K562 (cell line): ENCODE measurements around the gene ME3. TPM values are rescaled to one million over a fixed set of nuclear protein-coding genes. Genes with fewer than 3 reads are reported as not detected.

Source experiments
- ATAC-seq: fragments of 200-7000 bp; cut with Tn5 transposase; 3 replicates; pipeline ENCODE4 v1.9.1; 2020; ENCODE audit warnings: moderate library complexity
- BruUV-seq: library from RNA; stranded (reverse); fragments of 400-500 nt; replicated peaks from 2 replicates; lab custom pipeline; 2021; lab: Mats Ljungman, UMichigan
- CTCF ChIA-PET: fragments of 300-600 bp; formaldehyde crosslinking; extraction: SDS; loops from one replicate; lab custom pipeline; 2021; ENCODE audit warnings: low intra/inter-chr PET ratio; lab: Yijun Ruan, JAX
- POLR2A ChIA-PET: fragments of 300-600, 350-650 bp; sonication (Branson Sonifier 250); formaldehyde crosslinking; extraction: SDS; loops from one replicate; lab custom pipeline; 2021; ENCODE audit warnings: antibody characterized with exemption, inconsistent platforms; lab: Yijun Ruan, JAX
- DNase-seq, 4 experiments: peaks; one replicate each; pipeline versions ENCODE4 v3.0.0 to v3.0.0-alpha.2; 2011 to 2018; ENCODE audit warnings: low spot score in 3 of 4, mixed read lengths in 3 of 4; ENCODE audit errors: extremely low read depth in 1 of 4
- FAIRE-seq: peaks from 2 replicates; lab custom pipeline; 2011; peaks lifted over from hg19 to GRCh38; lab: Jason Lieb, UNC
- H2AFZ ChIP-seq: 2 replicates; pipeline ENCODE4 v1.6.0; 2011; ENCODE audit warnings: low read depth, low read length, control low read depth, inconsistent platforms
- H3K27ac ChIP-seq: fragments of 200-600 bp; 3 replicates; pipeline ENCODE4 v1.8.0; 2011; ENCODE audit warnings: low read depth, mild to moderate bottlenecking, control low read depth, inconsistent platforms, low read length, moderate library complexity, mixed read lengths; ENCODE audit errors: extremely low read depth
- H3K27me3 ChIP-seq, 2 experiments: fragments of 300-600 bp in 1 of 2; 2 replicates in 1 of 2; 3 replicates in 1 of 2; pipeline versions ENCODE4 v1.6.0 to v1.8.0; 2011; ENCODE audit warnings: inconsistent platforms in 2 of 2, low read length in 2 of 2, mild to moderate bottlenecking in 1 of 2, mixed read lengths in 1 of 2, moderate library complexity in 1 of 2; ENCODE audit not compliant: control insufficient read depth in 2 of 2, insufficient read depth in 2 of 2
- H3K36me3 ChIP-seq: fragments of 300-600 bp; 3 replicates; pipeline ENCODE4 v1.8.0; 2011; ENCODE audit warnings: mild to moderate bottlenecking, low read length, inconsistent platforms; ENCODE audit not compliant: control insufficient read depth, insufficient read depth
- H3K4me1 ChIP-seq, 2 experiments: fragments of 200-600 bp in 1 of 2; replicated peaks in 1 of 2; 2 replicates in 1 of 2; 3 replicates in 1 of 2; pipeline versions ENCODE4 v1.5.1 to v1.8.0; 2011; ENCODE audit warnings: inconsistent platforms in 2 of 2, low read length in 2 of 2, mild to moderate bottlenecking in 1 of 2, mixed read lengths in 1 of 2, moderate library complexity in 1 of 2; ENCODE audit not compliant: control insufficient read depth in 2 of 2, insufficient read depth in 2 of 2
- H3K4me2 ChIP-seq: 2 replicates; pipeline ENCODE4 v1.6.1; 2011; ENCODE audit warnings: low read length, control low read depth, inconsistent platforms, mixed read lengths; ENCODE audit not compliant: insufficient read depth
- H3K4me3 ChIP-seq: fragments of 200-600 bp; sonication (generic), shearing (Covaris generic); 2 replicates; pipeline ENCODE4 v1.5.1; 2016; ENCODE audit warnings: control low read depth, inconsistent platforms
- H3K79me2 ChIP-seq: fragments of 200-600 bp; 3 replicates; pipeline ENCODE4 v1.8.0; 2011; ENCODE audit warnings: low read length, inconsistent platforms; ENCODE audit not compliant: control insufficient read depth, insufficient read depth
- H3K9ac ChIP-seq, 2 experiments: 2 replicates each; pipeline versions ENCODE4 v1.6.0 to v1.6.1; 2011; ENCODE audit warnings: low read depth in 2 of 2, low read length in 2 of 2, control low read depth in 1 of 2, inconsistent platforms in 1 of 2, mild to moderate bottlenecking in 1 of 2, mixed read lengths in 1 of 2; ENCODE audit not compliant: insufficient read depth in 1 of 2
- H3K9me1 ChIP-seq: one replicate; pipeline ENCODE4 v1.6.0; 2011; ENCODE audit warnings: inconsistent platforms, mild to moderate bottlenecking, low read length, moderate library complexity; ENCODE audit not compliant: control insufficient read depth, insufficient read depth
- H3K9me3 ChIP-seq: replicated peaks from 2 replicates; pipeline ENCODE4 v1.5.1; 2011; ENCODE audit warnings: low read depth, low read length, inconsistent platforms; ENCODE audit not compliant: control insufficient read depth, insufficient read depth
- H4K20me1 ChIP-seq: replicated peaks from 2 replicates; pipeline ENCODE4 v1.6.1; 2011; ENCODE audit warnings: low read length, inconsistent platforms, mixed read lengths; ENCODE audit not compliant: control insufficient read depth, insufficient read depth
- CLOCK ChIP-seq: fragments of 250-450 bp; sonication (Bioruptor Pico); IDR thresholded peaks from 2 replicates; pipeline ENCODE4 v1.4.0; 2020; ENCODE audit warnings: mild to moderate bottlenecking, moderate library complexity, borderline replicate concordance
- E2F3 ChIP-seq: fragments of 250-450 bp; sonication (Bioruptor Pico); IDR thresholded peaks from 2 replicates; pipeline ENCODE4 v1.4.0; 2020; ENCODE audit warnings: mild to moderate bottlenecking
- FOXP1 ChIP-seq: sonication (generic); formaldehyde crosslinking; IDR thresholded peaks from 2 replicates; pipeline ENCODE4 v1.8.0; 2022; ENCODE audit warnings: mild to moderate bottlenecking, missing genetic modification reagents
- HDAC8 ChIP-seq: fragments of 450-650 bp; IDR thresholded peaks from 2 replicates; pipeline ENCODE4 v1.6.1; 2016; ENCODE audit warnings: mild to moderate bottlenecking, missing genetic modification characterization, moderate library complexity, missing compliant biosample characterization
- ILK ChIP-seq: fragments of 450-650 bp; IDR thresholded peaks from 2 replicates; pipeline ENCODE4 v1.6.1; 2016; ENCODE audit warnings: missing genetic modification characterization, low read depth, mild to moderate bottlenecking, missing compliant biosample characterization, moderate library complexity, borderline replicate concordance
- KLF10 ChIP-seq: fragments of 250-450 bp; sonication (Bioruptor Pico); IDR thresholded peaks from 2 replicates; pipeline ENCODE4 v1.6.1; 2021; ENCODE audit warnings: matching md5 sums
- MCM5 ChIP-seq: fragments of 450-650 bp; IDR thresholded peaks from 2 replicates; pipeline ENCODE4 v1.6.1; 2016; ENCODE audit warnings: low read depth
- PHTF2 ChIP-seq: fragments of 250-450 bp; sonication (Bioruptor Pico); IDR thresholded peaks from 2 replicates; pipeline ENCODE4 v1.5.0; 2021; ENCODE audit warnings: mild to moderate bottlenecking
- SMARCB1 ChIP-seq: IDR thresholded peaks from 2 replicates; pipeline ENCODE4 v1.6.1; 2011; ENCODE audit warnings: improper control_type of control experiment, low read depth; ENCODE audit not compliant: insufficient read length
- ZNF830 ChIP-seq: fragments of 250-450 bp; sonication (Bioruptor Pico); IDR thresholded peaks from 2 replicates; pipeline ENCODE4 v1.5.0; 2021; ENCODE audit warnings: mild to moderate bottlenecking
- WGBS: fragments of 100-300 bp; shearing (Covaris generic); methylation state at CpG from one replicate; pipeline ENCODE4 v1.1.6; 2016; ENCODE audit warnings: low coverage, mixed read lengths; ENCODE audit not compliant: insufficient coverage; ENCODE audit errors: missing lambda C conversion rate; 5-methylcytosine and 5-hydroxymethylcytosine counted together
- in situ Hi-C: fragments of 300-500 bp; cut with MboI; formaldehyde crosslinking; loops from 4 replicates; pipeline ENCODE4 v1.15.0; 2018; ENCODE audit warnings: inconsistent platforms, mixed read lengths
- intact Hi-C: fragments of 100-400 bp; cut with micrococcal nuclease; formaldehyde crosslinking; loops from 2 replicates; pipeline ENCODE4 v1.14.2; 2022
- polyA plus RNA-seq, 8 experiments: library from polyadenylated mRNA; depleted of rRNA in 4 of 8; stranded (reverse) in 5 of 8; unstranded in 3 of 8; fragments of >200 nt; fragmentation: Nextera tagmentation in 2 of 8; fragmentation: Illumina TruSeq in 1 of 8; extraction: Ambion mirVana in 2 of 8; extraction: Trizol in 1 of 8; gene quantifications; 2 replicates each; pipeline versions ENCODE4 v1.2.1 to v1.2.3, GENCODE V29; 2011 to 2014; ENCODE audit warnings: inconsistent platforms in 1 of 8, missing spikeins in 1 of 8
- total RNA-seq, 7 experiments: library from RNA; depleted of rRNA in 6 of 7; stranded (reverse); fragments of >200 nt in 6 of 7; fragmentation: Illumina TruSeq in 2 of 7; extraction: Trizol in 2 of 7; gene quantifications; 2 replicates each; pipeline versions ENCODE4 v1.2.1 to v1.2.3, GENCODE V29; 2011 to 2021; ENCODE audit warnings: low replicate concordance in 1 of 7
- TF ChIP-seq, protein P1 (sequence below): fragments of 450-650 bp; IDR thresholded peaks from 2 replicates; pipeline ENCODE4 v1.6.1; 2016; ENCODE audit warnings: borderline replicate concordance
- TF ChIP-seq, protein P2 (sequence below): fragments of 250-450 bp; sonication (Bioruptor Pico); IDR thresholded peaks from 2 replicates; pipeline ENCODE4 v1.4.0; 2020; ENCODE audit warnings: mild to moderate bottlenecking

ME3 gene
- total and polyA plus RNA-seq, 9 of the 15 experiments (the other 6 are each of a cell fraction or from before 2014, with no cell fraction given), result not detected

- TF ChIP-seq, protein P1, sequence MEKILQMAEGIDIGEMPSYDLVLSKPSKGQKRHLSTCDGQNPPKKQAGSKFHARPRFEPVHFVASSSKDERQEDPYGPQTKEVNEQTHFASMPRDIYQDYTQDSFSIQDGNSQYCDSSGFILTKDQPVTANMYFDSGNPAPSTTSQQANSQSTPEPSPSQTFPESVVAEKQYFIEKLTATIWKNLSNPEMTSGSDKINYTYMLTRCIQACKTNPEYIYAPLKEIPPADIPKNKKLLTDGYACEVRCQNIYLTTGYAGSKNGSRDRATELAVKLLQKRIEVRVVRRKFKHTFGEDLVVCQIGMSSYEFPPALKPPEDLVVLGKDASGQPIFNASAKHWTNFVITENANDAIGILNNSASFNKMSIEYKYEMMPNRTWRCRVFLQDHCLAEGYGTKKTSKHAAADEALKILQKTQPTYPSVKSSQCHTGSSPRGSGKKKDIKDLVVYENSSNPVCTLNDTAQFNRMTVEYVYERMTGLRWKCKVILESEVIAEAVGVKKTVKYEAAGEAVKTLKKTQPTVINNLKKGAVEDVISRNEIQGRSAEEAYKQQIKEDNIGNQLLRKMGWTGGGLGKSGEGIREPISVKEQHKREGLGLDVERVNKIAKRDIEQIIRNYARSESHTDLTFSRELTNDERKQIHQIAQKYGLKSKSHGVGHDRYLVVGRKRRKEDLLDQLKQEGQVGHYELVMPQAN, result no peak
- TF ChIP-seq ILK, result no peak
Observed at GRCh38 chr11:86507249-86507845, 165.1 kb downstream of the ME3 start (continued).

DNA sequence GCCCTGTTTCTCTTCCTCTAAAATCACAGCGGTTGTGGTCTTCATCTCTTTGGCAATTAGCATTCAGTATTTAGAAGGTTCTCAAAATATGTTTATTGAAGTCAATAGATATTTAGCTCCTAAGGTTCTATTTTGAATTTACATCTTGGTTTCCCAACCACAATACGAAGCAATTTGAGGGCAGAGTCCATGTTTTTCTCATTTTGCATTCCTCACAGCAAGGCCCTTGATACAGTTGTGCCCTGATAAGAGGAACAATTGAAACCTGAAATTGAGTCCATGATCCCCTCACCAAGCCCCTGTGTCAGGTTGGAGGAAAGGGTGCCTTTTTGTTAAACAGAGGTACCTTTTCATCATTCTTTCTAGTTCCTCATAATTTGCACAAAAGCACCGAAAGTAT lies 166.2 kb downstream of the ME3 start:
- POLR2A ChIA-PET, result interaction anchor here (0.7 to 1.5 kb wide), 3 partner anchors 10 to 15 kb away, joined by 3 to 4 read pairs (median 3); no protein-coding TSS in a partner anchor

More for the DNA sequence above, 166.2 kb downstream of the ME3 start:
- Histone ChIP-seq H3K9me3 (no peaks in the 10 kb centered on the region), H4K20me1 (no peaks in the 10 kb centered on the region), H3K36me3 (no peaks in the 10 kb centered on the region), H3K79me2 (no peaks in the 10 kb centered on the region), H3K9ac (no peak overlapping the region), H3K4me1 (peaks cover 0 to 9% of the 10 kb centered on the region in 2 experiments; a peak in 2 of 5 replicates), H3K4me3 (no peak overlapping the region), H2AFZ (no peak overlapping the region), H3K9me1 (no peaks in the 10 kb centered on the region), H3K27me3 (no peaks in the 10 kb centered on the region), H3K27ac (no peak overlapping the region), H3K4me2 (no peak overlapping the region)
- CTCF ChIA-PET, result no interaction called here
- TF ChIP-seq E2F3 (no peak), FOXP1 (CRISPR knock-in tag) (no peak), ZNF830 (no peak), KLF10 (no peak), HDAC8 (no peak), CLOCK (CRISPR knock-in tag) (no peak), MCM5 (no peak), PHTF2 (CRISPR knock-in tag) (no peak), SMARCB1 (no peak)
- TF ChIP-seq, protein P2, sequence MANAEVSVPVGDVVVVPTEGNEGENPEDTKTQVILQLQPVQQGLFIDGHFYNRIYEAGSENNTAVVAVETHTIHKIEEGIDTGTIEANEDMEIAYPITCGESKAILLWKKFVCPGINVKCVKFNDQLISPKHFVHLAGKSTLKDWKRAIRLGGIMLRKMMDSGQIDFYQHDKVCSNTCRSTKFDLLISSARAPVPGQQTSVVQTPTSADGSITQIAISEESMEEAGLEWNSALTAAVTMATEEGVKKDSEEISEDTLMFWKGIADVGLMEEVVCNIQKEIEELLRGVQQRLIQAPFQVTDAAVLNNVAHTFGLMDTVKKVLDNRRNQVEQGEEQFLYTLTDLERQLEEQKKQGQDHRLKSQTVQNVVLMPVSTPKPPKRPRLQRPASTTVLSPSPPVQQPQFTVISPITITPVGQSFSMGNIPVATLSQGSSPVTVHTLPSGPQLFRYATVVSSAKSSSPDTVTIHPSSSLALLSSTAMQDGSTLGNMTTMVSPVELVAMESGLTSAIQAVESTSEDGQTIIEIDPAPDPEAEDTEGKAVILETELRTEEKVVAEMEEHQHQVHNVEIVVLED, result no peak
- DNase-seq (no peak), FAIRE-seq (no peak), ATAC-seq (no peak)
- intact Hi-C loops (no loop called here), in situ Hi-C loops (no loop called here)
- BruUV-seq, result no TSS peak
- 22% methylated on average over 3 of the region's 3 CpGs for WGBS
